ENCODE measurements around the gene SV2B. TPM values are rescaled to one million over a fixed set of nuclear protein-coding genes. Genes with fewer than 3 reads are reported as not detected.
A peak's percentile ranks its signal among the peaks of the same experiment; 100 is the strongest.

SV2B gene
- total and polyA plus RNA-seq, 2 donors, result 1.7 to 3.2 TPM

DNA sequence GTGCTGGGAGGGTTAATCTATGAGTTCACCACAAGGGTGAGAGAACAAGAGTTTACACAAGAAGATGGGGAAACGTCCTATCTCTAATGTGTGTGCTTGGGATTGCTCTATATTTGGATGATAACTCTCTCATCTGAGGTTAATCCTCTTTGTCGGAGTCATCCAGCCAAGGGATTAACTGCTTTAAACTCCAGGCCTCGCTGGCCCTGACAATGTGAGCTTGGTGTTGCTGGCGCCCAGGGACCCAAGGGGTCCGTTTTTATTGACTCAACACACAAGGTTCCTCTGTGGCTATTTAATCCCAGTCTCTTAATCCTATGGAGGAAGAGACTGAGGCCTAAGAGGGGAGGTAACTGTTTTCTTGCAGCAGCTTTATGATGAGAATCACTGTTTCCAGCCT, 14.2 kb downstream of the SV2B start:
- 87% methylated on average over 5 of the region's 5 CpGs for WGBS
- Histone ChIP-seq H3K36me3 (ENCODE audit: control insufficient read depth in 2 of 2, insufficient read depth in 2 of 2, low read length in 1 of 2) (no peaks in the 10 kb centered on the region), H3K4me1 (ENCODE audit: control insufficient read depth in 2 of 2, insufficient read depth in 2 of 2, low read length in 2 of 2) (no peaks in the 10 kb centered on the region), H3K27me3 (ENCODE audit: control insufficient read depth in 2 of 2, insufficient read depth in 1 of 2, low read length in 1 of 2) (peaks cover 0 to 11% of the 10 kb centered on the region in 2 donors), H3K27ac (ENCODE audit: low read depth in 1 of 2, low read length in 1 of 2) (no peak overlapping the region), H3K9me3 (ENCODE audit: control insufficient read depth in 2 of 2, insufficient read depth in 1 of 2, low read length in 1 of 2) (no peaks in the 10 kb centered on the region), H3K4me3 (ENCODE audit: low read length in 2 of 2) (no peak overlapping the region)
- no peak for DNase-seq (ENCODE audit: low read depth in 6 of 9, low spot score in 9 of 9)

DNA sequence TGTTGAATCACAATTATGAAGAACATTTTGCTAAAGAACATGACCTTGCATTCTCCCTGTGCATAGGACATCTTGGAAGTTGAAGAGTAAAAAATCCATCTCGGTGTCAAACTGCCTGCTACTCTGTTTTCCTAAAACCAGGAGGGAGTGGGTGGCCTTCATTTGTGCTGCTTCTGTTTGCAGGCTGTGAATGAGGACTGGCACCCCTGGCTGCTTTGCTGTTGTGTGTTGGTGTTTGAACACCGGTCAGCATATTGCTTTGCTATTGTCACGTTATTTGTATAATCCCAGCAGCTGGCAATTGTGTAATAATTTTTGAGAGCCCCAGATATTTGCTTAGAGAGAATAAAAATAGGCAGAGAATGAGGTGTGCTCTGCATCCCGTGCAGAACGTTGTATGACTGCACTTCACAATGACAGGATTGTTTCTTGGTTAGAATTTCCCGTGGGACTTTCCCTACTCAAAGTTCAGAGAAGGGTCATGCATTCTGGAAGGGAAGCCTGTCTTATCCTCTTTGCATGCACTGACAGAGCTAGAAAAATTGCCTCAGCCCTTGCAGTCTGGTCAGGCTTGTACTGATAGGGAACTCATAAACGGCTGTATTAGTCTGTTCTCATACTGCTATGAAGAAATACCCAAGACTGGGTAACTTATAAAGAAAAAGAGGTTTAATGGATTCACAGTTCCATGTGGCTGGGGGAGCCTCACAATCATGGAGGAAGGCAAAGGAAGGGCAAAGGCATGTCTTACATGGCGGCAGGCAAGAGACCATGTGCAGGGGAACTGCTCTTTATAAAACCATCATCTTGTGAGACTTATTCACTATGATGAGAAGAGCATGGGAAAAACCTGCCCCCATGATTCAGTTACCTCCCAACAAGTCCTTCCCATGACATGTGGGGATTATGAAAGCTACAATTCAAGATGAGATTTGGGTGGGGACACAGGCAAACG, 16.3 kb downstream of the SV2B start:
- peak in 1 of 9 donors; percentile 14 for DNase-seq (ENCODE audit: low read depth in 6 of 9, low spot score in 9 of 9)
- Histone ChIP-seq H3K4me1 (ENCODE audit: control insufficient read depth in 2 of 2, insufficient read depth in 2 of 2, low read length in 2 of 2) (no peaks in the 10 kb centered on the region), H3K4me3 (ENCODE audit: low read length in 2 of 2) (no peak overlapping the region), H3K9me3 (ENCODE audit: control insufficient read depth in 2 of 2, insufficient read depth in 1 of 2, low read length in 1 of 2) (no peaks in the 10 kb centered on the region), H3K27me3 (ENCODE audit: control insufficient read depth in 2 of 2, insufficient read depth in 1 of 2, low read length in 1 of 2) (peaks cover 0 to 9% of the 10 kb centered on the region in 2 donors), H3K36me3 (ENCODE audit: control insufficient read depth in 2 of 2, insufficient read depth in 2 of 2, low read length in 1 of 2) (no peaks in the 10 kb centered on the region), H3K27ac (ENCODE audit: low read depth in 1 of 2, low read length in 1 of 2) (peak overlapping the region in 1 of 2 donors; percentile 25)
- WGBS, result 51% methylated on average over 9 of the region's 9 CpGs

DNA sequence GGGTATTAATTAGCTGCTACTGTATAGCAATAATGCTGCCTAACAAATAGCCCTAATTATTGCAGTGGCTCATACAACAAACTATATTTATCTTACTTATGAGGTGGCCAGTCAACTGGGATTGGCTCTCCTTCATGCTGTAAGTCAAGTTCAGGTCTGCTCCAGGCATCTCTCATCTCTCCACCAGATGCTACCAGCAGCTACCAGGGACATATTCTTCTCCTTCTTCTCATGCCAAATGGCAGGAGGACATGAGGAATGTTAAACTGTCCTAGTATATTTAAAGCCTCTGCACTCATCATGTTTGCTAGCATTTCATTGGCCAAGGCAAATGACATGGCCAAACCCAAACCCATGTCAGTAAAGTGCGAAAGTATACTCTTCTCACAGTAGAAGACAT, 17.3 kb downstream of the SV2B start:
- Histone ChIP-seq H3K27me3 (ENCODE audit: control insufficient read depth in 2 of 2, insufficient read depth in 1 of 2, low read length in 1 of 2) (peaks cover 0 to 9% of the 10 kb centered on the region in 2 donors), H3K36me3 (ENCODE audit: control insufficient read depth in 2 of 2, insufficient read depth in 2 of 2, low read length in 1 of 2) (no peaks in the 10 kb centered on the region), H3K4me1 (ENCODE audit: control insufficient read depth in 2 of 2, insufficient read depth in 2 of 2, low read length in 2 of 2) (no peaks in the 10 kb centered on the region), H3K9me3 (ENCODE audit: control insufficient read depth in 2 of 2, insufficient read depth in 1 of 2, low read length in 1 of 2) (no peaks in the 10 kb centered on the region), H3K4me3 (ENCODE audit: low read length in 2 of 2) (no peak overlapping the region), H3K27ac (ENCODE audit: low read depth in 1 of 2, low read length in 1 of 2) (no peak overlapping the region)
- 98% methylated on average over 1 of the region's 1 CpG for WGBS
- DNase-seq (ENCODE audit: low read depth in 6 of 9, low spot score in 9 of 9), result no peak

DNA sequence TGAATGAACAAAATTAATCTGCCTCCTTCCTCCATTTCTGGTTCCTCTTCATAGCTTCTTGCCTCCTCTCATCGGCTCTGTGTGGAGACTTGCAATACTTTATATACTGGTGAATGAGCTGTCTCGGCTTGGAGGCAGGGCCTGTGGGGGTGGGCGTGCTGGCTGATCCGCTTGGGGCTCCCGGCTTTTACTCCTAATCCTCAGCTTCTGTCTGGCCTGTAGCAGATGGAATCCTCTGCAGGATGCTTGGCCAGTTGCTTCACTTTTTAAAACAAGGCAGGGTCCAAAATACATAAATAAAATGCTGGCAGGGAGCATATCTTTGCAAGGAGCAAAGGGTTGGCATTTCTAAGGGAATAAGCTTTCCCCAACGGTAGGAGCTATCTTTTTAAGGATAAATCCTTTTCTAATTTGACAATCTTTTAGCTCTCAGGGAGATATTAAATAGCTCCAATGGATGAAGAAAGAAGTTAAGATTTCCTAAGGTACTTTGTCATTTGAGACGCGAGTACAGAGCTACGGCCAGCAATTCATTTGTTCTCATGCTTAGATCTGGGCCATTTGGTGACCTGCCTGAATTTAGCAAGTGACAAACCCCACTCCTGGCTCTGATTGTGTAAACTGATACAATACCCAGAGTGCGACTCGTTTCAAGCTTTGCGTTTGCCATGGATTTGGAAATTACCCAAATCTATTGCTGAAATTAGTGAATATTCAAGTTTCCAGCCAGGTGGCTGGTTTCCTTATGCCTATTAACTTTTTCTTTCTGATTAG, 18.9 kb downstream of the SV2B start:
- Histone ChIP-seq H3K4me1 (ENCODE audit: control insufficient read depth in 2 of 2, insufficient read depth in 2 of 2, low read length in 2 of 2) (no peaks in the 10 kb centered on the region), H3K27me3 (ENCODE audit: control insufficient read depth in 2 of 2, insufficient read depth in 1 of 2, low read length in 1 of 2) (peaks cover 0 to 8% of the 10 kb centered on the region in 2 donors), H3K9me3 (ENCODE audit: control insufficient read depth in 2 of 2, insufficient read depth in 1 of 2, low read length in 1 of 2) (no peaks in the 10 kb centered on the region), H3K4me3 (ENCODE audit: low read length in 2 of 2) (no peak overlapping the region), H3K36me3 (ENCODE audit: control insufficient read depth in 2 of 2, insufficient read depth in 2 of 2, low read length in 1 of 2) (no peaks in the 10 kb centered on the region), H3K27ac (ENCODE audit: low read depth in 1 of 2, low read length in 1 of 2) (no peak overlapping the region)
- 74% methylated on average over 12 of the region's 12 CpGs for WGBS
- no peak for DNase-seq (ENCODE audit: low read depth in 6 of 9, low spot score in 9 of 9)

DNA sequence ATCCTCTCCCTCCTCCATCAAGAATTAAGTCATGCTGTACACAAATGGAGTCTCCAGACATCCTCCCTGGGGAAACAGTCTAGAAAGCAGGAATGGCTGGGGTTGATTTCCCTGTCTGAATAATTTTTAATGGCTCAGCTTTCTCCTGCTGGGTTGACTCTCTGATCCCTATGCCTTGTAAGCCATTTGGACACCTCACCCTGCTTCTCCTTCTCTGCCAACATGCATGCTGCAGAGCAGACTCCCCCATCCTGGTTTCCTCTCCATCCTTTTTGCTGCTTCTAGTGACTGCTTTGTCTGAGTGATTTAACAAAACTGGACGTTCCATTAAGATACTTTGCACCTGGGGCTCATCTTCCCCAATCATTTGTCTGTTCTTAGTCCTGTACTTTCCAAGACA, 22.2 kb downstream of the SV2B start:
- no peaks in the 10 kb centered on the region for H3K9me3 ChIP-seq (ENCODE audit: control insufficient read depth in 2 of 2, insufficient read depth in 1 of 2, low read length in 1 of 2)
- no peak for DNase-seq (ENCODE audit: low read depth in 6 of 9, low spot score in 9 of 9)
- H3K27me3 ChIP-seq (ENCODE audit: control insufficient read depth in 2 of 2, insufficient read depth in 1 of 2, low read length in 1 of 2), result peaks cover 2 to 12% of the 10 kb centered on the region in 2 donors
- H3K4me3 ChIP-seq (ENCODE audit: low read length in 2 of 2), result no peak overlapping the region
- H3K36me3 ChIP-seq (ENCODE audit: control insufficient read depth in 2 of 2, insufficient read depth in 2 of 2, low read length in 1 of 2), result no peaks in the 10 kb centered on the region
- 92% methylated on average over 1 of the region's 1 CpG for WGBS
- H3K27ac ChIP-seq (ENCODE audit: low read depth in 1 of 2, low read length in 1 of 2), result no peak overlapping the region
- no peaks in the 10 kb centered on the region for H3K4me1 ChIP-seq (ENCODE audit: control insufficient read depth in 2 of 2, insufficient read depth in 2 of 2, low read length in 2 of 2)

DNA sequence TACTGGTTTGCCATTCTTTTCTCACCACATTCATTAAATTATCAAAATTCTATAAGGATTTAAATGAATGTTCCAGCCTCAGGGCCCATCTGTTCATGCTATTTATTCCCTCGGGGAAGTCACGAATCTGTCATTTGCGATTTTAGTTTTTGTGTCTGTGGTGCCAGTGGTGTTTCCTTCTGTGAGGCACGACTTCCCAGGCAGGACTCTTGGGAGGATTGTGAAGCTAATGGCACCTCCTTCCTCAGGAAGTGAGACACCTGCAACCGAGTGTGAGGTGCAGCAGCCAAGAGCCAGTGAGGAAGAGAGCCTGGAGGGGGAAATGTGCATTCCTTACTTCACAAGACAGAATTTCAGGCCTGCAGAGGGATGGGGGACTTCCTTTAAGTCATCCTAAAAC, 24.1 kb downstream of the SV2B start:
- no peak overlapping the region for H3K4me3 ChIP-seq (ENCODE audit: low read length in 2 of 2)
- 46% methylated on average over 5 of the region's 5 CpGs for WGBS

DNA sequence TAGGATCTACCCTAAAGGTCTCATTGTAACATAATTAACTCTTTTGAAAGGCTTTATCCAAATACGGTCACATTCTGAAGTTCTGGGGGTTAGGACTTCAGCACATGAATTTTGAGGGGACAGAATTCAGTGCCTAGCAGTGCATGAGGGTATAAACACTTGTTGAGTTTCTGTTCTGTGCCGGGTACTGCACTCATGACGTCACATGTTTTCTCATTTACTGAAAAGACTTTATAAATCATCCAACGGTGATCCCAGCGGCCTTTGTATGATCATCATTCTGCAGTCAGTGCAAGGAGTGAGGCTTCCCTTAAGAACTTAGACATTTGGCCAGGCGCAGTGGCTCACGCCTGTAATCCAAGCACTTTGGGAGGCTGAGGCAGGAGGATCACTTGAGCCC, 25.1 kb downstream of the SV2B start:
- Histone ChIP-seq H3K27ac (ENCODE audit: low read depth in 1 of 2, low read length in 1 of 2) (no peak overlapping the region), H3K36me3 (ENCODE audit: control insufficient read depth in 2 of 2, insufficient read depth in 2 of 2, low read length in 1 of 2) (no peaks in the 10 kb centered on the region), H3K4me3 (ENCODE audit: low read length in 2 of 2) (no peak overlapping the region), H3K9me3 (ENCODE audit: control insufficient read depth in 2 of 2, insufficient read depth in 1 of 2, low read length in 1 of 2) (no peaks in the 10 kb centered on the region), H3K27me3 (ENCODE audit: control insufficient read depth in 2 of 2, insufficient read depth in 1 of 2, low read length in 1 of 2) (peaks cover 2 to 10% of the 10 kb centered on the region in 2 donors), H3K4me1 (ENCODE audit: control insufficient read depth in 2 of 2, insufficient read depth in 2 of 2, low read length in 2 of 2) (no peaks in the 10 kb centered on the region)
- 95% methylated on average over 7 of the region's 7 CpGs for WGBS
- DNase-seq (ENCODE audit: low read depth in 6 of 9, low spot score in 9 of 9), result no peak

More for the DNA sequence above, 24.1 kb downstream of the SV2B start:
- H3K36me3 ChIP-seq (ENCODE audit: control insufficient read depth in 2 of 2, insufficient read depth in 2 of 2, low read length in 1 of 2), result no peaks in the 10 kb centered on the region
- no peak overlapping the region for H3K27ac ChIP-seq (ENCODE audit: low read depth in 1 of 2, low read length in 1 of 2)
- DNase-seq (ENCODE audit: low read depth in 6 of 9, low spot score in 9 of 9), result no peak
- H3K4me1 ChIP-seq (ENCODE audit: control insufficient read depth in 2 of 2, insufficient read depth in 2 of 2, low read length in 2 of 2), result no peaks in the 10 kb centered on the region
- H3K27me3 ChIP-seq (ENCODE audit: control insufficient read depth in 2 of 2, insufficient read depth in 1 of 2, low read length in 1 of 2), result peaks cover 2 to 10% of the 10 kb centered on the region in 2 donors
- no peaks in the 10 kb centered on the region for H3K9me3 ChIP-seq (ENCODE audit: control insufficient read depth in 2 of 2, insufficient read depth in 1 of 2, low read length in 1 of 2)

DNA sequence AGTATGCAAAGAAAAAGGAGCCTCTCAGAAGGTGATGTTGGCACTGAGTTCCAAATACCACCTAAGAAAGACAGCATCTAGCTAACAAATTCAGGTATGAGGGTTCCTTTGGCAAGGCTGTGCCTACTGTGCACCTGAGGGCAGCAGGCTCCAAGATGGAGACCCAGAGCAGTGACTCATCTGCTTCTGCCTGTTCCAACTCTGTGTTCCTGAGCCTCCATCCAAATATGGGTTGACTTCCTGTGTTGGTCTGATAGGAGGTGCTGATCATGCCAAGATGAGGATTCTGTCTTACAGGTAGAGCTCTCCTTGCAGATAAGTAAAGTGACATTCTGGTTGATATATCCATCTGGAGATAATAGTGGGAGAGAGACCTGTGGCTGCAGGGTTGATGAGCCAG, 26.0 kb downstream of the SV2B start:
- DNase-seq (ENCODE audit: low read depth in 6 of 9, low spot score in 9 of 9), result no peak
- Histone ChIP-seq H3K4me3 (ENCODE audit: low read length in 2 of 2) (no peak overlapping the region), H3K27ac (ENCODE audit: low read depth in 1 of 2, low read length in 1 of 2) (no peak overlapping the region), H3K27me3 (ENCODE audit: control insufficient read depth in 2 of 2, insufficient read depth in 1 of 2, low read length in 1 of 2) (peaks cover 2 to 10% of the 10 kb centered on the region in 2 donors), H3K36me3 (ENCODE audit: control insufficient read depth in 2 of 2, insufficient read depth in 2 of 2, low read length in 1 of 2) (no peaks in the 10 kb centered on the region), H3K9me3 (ENCODE audit: control insufficient read depth in 2 of 2, insufficient read depth in 1 of 2, low read length in 1 of 2) (no peaks in the 10 kb centered on the region), H3K4me1 (ENCODE audit: control insufficient read depth in 2 of 2, insufficient read depth in 2 of 2, low read length in 2 of 2) (no peaks in the 10 kb centered on the region)
